SK-N-SH (cell line): ENCODE results near the gene ORMDL2.

Experiments used
- CHD2 ChIP-seq: fragments of 150-350 bp; IDR thresholded peaks from 2 replicates; pipeline ENCODE4 v1.6.1; 2018; ENCODE audit warnings: low read length; ENCODE audit not compliant: partially characterized antibody
- EP300 ChIP-seq, 2 experiments: IDR thresholded peaks; 2 replicates each; pipeline versions ENCODE4 v1.4.0 to v1.6.1; 2012; ENCODE audit warnings: borderline replicate concordance in 1 of 2, low read depth in 1 of 2, low read length in 1 of 2
- JUND ChIP-seq: IDR thresholded peaks from 2 replicates; pipeline ENCODE4 v1.4.0; 2012
- MEF2A ChIP-seq: IDR thresholded peaks from 2 replicates; pipeline ENCODE4 v1.4.0; 2012; ENCODE audit warnings: low read depth, borderline replicate concordance
- RCOR1 ChIP-seq: fragments of 150-350 bp; IDR thresholded peaks from 2 replicates; pipeline ENCODE4 v1.6.1; 2017; ENCODE audit warnings: antibody characterized with exemption, low read length
- TCF12 ChIP-seq: IDR thresholded peaks from 2 replicates; pipeline ENCODE4 v1.4.0; 2012
- TF ChIP-seq, protein P1 (sequence below): fragments of 200-600 bp; sonication (generic); IDR thresholded peaks from 2 replicates; pipeline ENCODE4 v1.6.1; 2017; ENCODE audit warnings: antibody characterized with exemption, mild to moderate bottlenecking, moderate library complexity
- TF ChIP-seq, protein P2 (sequence below): IDR thresholded peaks from 2 replicates; pipeline ENCODE4 v1.4.0; 2012; ENCODE audit warnings: low read depth, borderline replicate concordance
- TF ChIP-seq, protein P3 (sequence below): fragments of 150-350 bp; IDR thresholded peaks from 2 replicates; pipeline ENCODE4 v1.6.1; 2016; ENCODE audit warnings: mild to moderate bottlenecking, low read depth, low read length
- TF ChIP-seq, protein P4 (sequence below): IDR thresholded peaks from 2 replicates; pipeline ENCODE4 v1.4.0; 2012; ENCODE audit warnings: low read depth, borderline replicate concordance
- TF ChIP-seq, protein P5 (sequence below): IDR thresholded peaks from 2 replicates; pipeline ENCODE4 v1.6.1; 2012; ENCODE audit warnings: mild to moderate bottlenecking, low read depth, low read length, moderate library complexity

DNA sequence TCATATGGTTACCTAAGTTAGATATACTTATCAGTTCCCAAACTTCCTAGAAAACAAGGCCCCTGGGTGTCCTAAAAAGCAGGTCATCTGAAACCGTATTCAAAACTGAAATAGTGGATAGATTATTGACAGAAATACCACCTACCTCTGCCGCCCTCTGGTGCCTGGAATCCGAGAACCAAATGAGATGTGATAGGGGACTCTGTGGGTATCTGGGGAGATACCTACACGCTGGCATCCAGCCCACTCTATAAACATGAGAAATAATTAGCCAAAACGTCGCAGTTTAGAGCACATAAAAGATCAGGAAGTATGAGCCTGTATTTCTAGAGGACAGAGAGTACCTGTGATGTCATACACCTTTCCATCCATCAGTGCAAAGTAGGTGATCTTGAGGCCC is 4.4 kb downstream of the ORMDL2 start:
- TF ChIP-seq, protein P1, sequence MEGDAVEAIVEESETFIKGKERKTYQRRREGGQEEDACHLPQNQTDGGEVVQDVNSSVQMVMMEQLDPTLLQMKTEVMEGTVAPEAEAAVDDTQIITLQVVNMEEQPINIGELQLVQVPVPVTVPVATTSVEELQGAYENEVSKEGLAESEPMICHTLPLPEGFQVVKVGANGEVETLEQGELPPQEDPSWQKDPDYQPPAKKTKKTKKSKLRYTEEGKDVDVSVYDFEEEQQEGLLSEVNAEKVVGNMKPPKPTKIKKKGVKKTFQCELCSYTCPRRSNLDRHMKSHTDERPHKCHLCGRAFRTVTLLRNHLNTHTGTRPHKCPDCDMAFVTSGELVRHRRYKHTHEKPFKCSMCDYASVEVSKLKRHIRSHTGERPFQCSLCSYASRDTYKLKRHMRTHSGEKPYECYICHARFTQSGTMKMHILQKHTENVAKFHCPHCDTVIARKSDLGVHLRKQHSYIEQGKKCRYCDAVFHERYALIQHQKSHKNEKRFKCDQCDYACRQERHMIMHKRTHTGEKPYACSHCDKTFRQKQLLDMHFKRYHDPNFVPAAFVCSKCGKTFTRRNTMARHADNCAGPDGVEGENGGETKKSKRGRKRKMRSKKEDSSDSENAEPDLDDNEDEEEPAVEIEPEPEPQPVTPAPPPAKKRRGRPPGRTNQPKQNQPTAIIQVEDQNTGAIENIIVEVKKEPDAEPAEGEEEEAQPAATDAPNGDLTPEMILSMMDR, result peak; percentile 50
- TF ChIP-seq JUND (no peak), EP300 (IDR thresholded peaks at IDR 0.05; ENCODE audit: borderline replicate concordance in 1 of 2, low read depth in 1 of 2, low read length in 1 of 2) (no peak), CHD2 (no peak), TCF12 (no peak), RCOR1 (no peak), MEF2A (no peak)
- TF ChIP-seq, protein P2, sequence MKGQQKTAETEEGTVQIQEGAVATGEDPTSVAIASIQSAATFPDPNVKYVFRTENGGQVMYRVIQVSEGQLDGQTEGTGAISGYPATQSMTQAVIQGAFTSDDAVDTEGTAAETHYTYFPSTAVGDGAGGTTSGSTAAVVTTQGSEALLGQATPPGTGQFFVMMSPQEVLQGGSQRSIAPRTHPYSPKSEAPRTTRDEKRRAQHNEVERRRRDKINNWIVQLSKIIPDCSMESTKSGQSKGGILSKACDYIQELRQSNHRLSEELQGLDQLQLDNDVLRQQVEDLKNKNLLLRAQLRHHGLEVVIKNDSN, result no peak
- TF ChIP-seq, protein P3, sequence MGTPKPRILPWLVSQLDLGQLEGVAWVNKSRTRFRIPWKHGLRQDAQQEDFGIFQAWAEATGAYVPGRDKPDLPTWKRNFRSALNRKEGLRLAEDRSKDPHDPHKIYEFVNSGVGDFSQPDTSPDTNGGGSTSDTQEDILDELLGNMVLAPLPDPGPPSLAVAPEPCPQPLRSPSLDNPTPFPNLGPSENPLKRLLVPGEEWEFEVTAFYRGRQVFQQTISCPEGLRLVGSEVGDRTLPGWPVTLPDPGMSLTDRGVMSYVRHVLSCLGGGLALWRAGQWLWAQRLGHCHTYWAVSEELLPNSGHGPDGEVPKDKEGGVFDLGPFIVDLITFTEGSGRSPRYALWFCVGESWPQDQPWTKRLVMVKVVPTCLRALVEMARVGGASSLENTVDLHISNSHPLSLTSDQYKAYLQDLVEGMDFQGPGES, result no peak
- TF ChIP-seq, protein P4, sequence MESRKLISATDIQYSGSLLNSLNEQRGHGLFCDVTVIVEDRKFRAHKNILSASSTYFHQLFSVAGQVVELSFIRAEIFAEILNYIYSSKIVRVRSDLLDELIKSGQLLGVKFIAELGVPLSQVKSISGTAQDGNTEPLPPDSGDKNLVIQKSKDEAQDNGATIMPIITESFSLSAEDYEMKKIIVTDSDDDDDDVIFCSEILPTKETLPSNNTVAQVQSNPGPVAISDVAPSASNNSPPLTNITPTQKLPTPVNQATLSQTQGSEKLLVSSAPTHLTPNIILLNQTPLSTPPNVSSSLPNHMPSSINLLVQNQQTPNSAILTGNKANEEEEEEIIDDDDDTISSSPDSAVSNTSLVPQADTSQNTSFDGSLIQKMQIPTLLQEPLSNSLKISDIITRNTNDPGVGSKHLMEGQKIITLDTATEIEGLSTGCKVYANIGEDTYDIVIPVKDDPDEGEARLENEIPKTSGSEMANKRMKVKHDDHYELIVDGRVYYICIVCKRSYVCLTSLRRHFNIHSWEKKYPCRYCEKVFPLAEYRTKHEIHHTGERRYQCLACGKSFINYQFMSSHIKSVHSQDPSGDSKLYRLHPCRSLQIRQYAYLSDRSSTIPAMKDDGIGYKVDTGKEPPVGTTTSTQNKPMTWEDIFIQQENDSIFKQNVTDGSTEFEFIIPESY, result no peak
- TF ChIP-seq, protein P5, sequence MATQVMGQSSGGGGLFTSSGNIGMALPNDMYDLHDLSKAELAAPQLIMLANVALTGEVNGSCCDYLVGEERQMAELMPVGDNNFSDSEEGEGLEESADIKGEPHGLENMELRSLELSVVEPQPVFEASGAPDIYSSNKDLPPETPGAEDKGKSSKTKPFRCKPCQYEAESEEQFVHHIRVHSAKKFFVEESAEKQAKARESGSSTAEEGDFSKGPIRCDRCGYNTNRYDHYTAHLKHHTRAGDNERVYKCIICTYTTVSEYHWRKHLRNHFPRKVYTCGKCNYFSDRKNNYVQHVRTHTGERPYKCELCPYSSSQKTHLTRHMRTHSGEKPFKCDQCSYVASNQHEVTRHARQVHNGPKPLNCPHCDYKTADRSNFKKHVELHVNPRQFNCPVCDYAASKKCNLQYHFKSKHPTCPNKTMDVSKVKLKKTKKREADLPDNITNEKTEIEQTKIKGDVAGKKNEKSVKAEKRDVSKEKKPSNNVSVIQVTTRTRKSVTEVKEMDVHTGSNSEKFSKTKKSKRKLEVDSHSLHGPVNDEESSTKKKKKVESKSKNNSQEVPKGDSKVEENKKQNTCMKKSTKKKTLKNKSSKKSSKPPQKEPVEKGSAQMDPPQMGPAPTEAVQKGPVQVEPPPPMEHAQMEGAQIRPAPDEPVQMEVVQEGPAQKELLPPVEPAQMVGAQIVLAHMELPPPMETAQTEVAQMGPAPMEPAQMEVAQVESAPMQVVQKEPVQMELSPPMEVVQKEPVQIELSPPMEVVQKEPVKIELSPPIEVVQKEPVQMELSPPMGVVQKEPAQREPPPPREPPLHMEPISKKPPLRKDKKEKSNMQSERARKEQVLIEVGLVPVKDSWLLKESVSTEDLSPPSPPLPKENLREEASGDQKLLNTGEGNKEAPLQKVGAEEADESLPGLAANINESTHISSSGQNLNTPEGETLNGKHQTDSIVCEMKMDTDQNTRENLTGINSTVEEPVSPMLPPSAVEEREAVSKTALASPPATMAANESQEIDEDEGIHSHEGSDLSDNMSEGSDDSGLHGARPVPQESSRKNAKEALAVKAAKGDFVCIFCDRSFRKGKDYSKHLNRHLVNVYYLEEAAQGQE, result no peak
